RPMI8226 (cell line): ENCODE data around the gene FBXO17.
"Not testable (repeated sequence)": the region's sequence is repeated elsewhere in the genome, so short reads cannot be mapped to it uniquely, and the experiment has no call there.

Experiments
- DNase-seq: peaks from one replicate; pipeline ENCODE4 v3.0.0-alpha.2; 2015

The FBXO17 gene, protein sequence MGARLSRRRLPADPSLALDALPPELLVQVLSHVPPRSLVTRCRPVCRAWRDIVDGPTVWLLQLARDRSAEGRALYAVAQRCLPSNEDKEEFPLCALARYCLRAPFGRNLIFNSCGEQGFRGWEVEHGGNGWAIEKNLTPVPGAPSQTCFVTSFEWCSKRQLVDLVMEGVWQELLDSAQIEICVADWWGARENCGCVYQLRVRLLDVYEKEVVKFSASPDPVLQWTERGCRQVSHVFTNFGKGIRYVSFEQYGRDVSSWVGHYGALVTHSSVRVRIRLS

DNA sequence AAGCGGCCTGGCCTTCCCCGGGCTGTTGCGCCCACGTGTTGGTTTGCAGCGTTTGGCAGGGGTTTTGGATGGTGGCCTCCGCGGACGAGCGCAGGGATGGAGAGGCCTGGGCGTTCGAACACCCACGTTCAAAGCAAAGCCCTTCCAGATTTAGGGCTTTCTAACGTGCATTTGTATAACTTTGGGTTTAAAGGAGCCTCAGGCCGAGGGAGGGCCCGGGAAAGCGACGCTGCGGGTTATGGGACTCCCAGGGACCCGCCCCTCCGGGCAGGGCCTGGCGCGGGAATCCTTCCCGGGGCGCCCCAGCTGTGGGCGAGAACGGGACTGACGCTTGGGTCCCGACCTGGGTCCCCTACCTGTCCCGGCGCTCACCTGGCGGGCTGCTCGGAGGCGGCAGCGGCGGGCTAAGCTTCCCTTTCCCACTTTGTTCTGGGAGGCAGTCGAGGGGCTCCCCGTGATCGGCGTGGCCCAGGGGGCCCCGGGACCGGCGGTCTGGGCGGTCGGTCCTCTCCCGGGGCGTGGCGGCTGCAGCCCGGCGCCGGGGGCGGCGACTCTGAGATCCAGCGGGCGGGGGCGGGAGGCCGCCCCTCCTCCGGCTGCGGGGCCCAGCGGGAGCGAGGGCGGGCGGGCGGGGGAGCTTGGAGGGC lies at the start of gene FBXO17:
TSS of gene FBXO17 (minus strand) at position 529 of the 647 bp plus-strand sequence. CDS start 25,423 bp downstream, outside the sequence.
- DNase-seq = no peak

DNA sequence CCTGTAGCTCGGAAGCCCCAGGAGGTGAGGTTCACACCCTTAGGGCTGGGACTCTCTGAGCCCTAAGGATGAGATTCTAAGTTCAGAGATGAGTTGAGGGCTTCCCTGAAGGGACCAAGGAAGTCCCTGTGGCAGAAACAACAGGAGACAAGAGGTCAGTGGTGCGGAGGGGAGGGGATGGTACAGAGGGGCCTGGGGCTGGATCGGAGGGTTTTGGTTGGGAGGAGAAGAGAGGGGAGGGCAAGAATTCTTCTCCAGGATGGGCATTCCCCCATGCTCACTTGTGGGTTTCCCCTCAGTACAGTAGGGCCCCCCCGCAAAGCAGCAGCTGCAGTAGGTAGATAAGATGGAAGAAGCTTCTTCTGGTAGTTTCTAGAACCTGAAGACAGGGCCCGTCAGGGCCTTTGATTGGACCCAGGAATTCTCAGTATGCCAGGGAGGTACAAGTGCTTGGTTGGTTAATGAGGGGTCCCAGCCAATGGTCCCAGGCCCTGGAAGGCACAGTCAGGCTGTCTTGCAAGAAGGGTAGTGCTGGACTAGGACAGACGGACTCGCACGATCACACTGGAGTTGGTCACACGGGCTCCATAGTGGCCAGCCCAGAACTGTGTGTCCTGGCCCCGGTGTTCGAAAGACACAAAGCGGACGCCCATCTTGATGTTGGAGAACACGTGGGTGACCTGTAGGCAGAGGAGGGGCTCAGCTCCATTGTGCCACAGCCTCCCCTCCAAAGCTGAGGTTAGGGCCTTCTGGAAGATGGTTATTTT lies 49.5 kb upstream of the FBXO17 start:
- DNase-seq = no peak

DNA sequence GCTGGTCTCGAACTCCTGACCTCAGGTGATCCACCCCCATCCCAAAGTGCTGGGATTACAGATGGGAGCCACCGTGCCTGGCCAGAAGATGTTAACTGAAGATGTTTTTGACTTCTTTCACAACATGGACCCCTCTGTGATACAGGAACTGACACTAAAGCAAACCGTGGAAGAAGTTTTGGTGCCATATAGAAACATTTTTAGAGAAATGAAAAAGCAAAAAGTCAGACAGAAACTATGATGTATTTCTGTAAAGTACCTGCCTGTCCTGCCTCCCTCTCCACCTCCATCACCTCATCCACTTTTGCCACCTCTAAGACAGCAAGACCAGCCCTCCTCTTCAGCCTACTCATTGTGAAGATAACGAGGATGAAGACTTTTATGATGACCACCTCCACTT lies 45.5 kb upstream of the FBXO17 start:
- no peak for DNase-seq

DNA sequence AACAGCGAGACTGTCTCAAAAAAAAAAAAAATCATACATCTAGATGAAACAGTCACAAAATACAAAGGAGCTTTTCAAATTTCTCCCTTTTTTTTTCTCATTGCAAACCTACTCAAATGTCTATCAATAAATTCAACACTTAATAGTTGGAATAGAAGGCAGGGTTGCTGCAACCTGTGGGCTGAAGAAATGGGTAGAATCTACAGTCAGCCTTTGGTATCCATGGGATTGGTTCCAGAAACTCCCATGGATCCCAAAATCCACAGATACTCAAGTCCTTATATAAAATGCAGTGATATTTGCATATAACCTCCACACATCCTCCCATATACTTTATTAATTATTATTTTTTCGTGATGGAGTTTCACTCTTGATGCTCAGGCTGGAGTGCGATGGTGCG lies 42.1 kb upstream of the FBXO17 start:
- no peak for DNase-seq

DNA sequence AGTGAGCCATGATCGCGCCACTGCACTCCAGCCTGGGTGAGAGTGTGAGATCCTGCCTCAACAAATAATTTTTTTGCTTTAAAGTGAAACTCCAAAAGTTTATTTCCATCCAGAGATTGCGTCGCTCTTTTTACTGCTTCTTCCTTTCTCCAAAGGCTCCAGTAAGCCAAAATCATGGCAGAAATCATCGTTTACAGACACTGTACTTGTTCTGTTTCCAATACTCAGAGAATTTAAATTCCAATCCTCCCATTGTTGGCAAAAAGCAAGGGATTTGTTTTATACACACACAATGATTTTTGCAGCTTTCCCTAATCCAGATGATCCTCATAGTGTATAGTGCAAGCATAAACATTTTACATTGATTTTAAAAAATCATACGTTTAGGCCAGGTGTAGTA lies 41.5 kb upstream of the FBXO17 start:
- no peak for DNase-seq

DNA sequence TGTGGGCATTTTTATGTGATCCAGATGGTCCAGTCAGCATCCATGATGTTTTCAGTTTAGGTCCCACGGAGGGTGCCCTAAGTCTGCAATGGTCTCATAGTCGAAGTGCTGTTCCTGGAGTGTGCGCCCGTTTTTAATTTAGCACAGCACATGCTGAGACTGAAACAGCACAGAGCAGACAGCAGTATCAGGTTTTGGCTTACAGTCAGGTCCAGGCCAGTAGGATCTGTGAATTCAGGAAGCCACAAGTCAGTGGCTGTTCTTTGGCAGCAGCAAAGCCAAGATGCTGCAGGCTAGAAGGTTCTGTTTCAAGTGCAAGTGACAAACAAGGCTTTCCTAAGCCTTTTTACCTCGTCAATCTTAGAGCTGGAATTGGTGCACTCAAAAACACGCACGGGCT lies 38.5 kb upstream of the FBXO17 start:
- DNase-seq = peak; percentile 9

DNA sequence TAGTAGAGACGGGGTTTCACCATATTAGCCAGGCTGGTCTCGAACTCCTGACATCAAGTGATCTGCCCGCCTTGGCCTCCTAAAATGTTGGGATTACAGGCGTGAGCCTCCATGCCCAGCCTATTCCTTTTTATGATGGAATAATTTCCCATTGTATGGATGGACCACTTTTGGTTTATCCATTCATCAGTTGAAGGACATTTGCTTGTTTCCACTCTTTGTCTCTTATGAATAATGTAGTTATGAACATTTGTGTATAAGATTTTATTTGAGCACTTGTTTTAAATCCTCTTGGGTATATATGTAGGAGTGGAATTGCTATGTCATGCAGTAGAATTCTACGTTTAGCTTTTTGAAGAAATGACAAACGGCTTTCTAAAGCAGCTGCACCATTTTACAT lies 33.5 kb upstream of the FBXO17 start:
- DNase-seq = no peak

DNA sequence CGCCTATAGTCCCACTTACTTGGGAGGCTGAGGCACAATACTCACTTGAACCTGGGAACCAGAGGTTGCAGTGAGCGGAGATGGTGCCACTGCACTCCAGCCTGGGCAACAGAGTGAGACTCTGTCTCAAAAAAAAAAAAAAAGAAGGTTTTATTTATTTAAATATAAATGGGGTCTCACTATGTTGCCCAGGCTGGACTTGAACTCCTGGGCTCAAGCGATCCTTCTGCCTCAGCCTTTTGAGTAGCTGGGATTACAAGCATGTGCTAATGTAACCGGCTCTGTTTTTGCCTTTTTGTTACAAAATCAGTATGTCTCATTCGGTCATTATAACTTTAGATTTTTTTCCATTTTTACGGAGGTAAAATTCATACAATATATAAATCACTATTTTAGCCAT lies 32.6 kb upstream of the FBXO17 start:
- DNase-seq = no peak

DNA sequence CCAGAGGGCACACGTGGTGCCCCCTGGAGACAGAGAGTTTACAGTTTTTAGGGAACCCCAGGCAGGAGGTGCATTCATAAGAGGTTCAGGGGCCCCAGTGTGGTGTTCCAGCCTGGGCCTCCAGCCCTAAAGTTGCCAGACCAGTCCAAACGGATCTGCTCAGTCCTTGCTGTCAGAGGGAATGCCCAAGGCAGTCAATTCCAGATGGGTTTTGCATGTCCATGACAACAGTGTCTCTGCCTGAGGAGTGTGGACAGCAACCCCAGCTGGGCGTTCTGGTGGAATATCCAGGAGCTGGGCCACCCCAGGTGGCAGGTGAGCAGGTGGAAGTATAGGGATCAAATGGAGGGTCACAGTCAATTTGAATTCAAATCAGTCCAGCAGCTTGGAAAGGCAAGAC lies 31.6 kb upstream of the FBXO17 start:
- DNase-seq = no peak

DNA sequence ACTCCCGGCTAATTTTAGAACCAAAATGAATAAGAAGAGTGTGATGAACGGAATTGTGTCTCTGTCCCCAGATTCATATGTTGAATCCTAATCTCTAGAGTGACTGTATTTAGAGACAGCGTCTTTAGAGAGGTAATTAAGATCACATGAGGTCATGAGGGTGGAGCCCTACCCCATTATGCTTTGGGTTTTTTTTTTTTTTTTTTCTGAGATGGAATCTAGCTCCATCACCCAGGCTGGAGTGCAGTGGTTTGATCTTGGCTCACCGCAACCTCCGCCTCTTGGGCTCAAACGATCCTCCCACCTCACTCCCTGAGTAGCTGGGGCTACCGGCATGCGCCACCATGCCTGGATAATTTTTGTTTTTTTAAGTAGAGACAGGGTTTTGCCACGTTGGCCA lies 28.9 kb upstream of the FBXO17 start:
- DNase-seq = no peak

DNA sequence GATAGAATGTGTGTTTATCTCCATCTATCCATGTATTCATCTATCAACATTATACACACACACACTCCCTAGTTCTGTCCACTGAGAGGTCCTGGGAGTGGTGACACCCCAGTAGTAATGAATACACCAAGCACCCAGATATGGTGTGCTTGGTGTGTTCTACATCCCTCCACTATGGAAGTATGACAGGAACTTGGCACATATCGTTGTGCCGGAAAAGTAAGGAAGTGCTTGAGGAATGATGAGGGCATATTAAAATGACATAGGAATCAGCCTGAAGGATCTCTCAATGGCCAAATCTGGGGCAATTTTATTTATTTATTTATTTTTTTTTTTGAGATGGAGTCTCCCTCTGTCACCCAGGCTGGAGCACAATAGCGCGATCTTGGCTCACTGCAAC lies 28.3 kb upstream of the FBXO17 start:
- DNase-seq = no peak

DNA sequence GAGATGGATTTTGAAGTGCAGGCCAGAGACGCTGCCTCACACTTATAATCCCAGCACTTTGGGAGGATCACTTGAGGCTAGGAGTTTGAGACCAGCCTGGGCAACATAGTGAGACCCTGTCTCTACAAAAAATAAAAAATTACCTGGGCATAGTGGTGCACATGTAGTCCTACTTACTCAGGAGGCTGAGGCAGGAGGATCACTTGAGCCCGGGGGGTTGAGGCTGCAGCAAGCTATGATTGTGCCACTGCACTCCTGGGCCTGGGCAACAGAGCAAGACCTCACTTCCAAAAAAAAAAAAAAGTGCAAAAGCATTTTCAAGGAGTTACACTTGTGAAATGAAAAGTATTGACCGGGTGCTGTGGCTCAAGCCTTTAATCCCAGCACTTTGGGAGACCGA lies 27.6 kb upstream of the FBXO17 start:
- no peak for DNase-seq

DNA sequence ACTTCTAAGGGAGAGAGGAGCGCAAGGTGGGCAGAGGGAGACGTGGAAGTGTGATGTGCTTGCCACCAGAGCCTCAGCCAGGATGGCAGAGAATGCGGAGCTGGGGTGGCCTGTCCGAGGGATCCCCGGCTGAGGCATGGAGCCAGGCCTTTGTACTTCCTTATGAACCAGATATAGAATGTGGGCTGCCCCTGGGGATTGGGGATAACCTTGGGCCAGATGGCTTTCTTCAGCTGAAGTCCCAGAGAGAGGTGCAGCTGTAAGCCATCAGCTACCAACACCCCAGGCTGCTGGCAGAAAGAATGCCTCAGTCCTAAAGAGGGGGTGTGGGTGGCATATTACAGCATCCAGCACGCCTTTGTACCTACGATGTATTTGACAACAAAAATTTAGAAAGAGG lies 25.5 kb upstream of the FBXO17 start:
- DNase-seq = no peak

DNA sequence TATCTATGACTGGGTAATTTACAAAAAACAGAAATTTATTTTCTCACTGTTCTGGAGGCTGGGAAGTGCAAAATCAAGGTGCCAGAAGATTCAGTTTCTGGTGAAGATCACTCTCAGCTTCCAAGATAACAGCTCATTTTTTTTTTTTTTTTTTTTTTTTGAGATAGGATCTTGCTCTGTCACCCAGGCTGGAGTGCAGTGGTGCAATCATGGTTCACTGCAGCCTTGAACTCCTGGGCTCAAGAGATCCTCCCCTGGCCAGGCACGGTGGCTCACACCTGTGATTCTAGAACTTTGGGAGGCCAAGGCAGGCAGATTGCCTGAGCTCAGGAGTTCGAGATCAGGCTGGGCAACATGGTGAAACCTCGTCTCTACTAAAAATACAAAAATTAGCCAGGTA lies 22.0 kb upstream of the FBXO17 start:
- DNase-seq = not testable (repeated sequence)

DNA sequence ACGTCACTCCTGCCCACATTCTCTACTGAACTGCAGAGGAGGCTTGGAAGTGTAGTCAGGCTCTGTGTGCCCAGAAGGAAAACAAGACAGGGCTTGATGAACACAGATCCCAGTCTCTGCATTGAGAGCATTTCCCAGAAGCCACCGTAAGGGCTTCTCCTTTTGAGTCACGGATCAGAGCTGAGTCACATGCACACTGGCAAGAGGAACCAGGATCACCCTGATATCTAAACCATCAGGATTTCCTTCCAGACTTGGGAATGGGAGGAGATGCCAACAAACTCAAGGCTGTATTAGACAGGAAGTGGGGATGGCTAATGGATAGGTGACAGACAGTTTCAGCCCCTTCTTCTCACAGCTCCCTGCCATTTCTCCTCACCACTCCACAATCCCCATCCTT lies 17.7 kb upstream of the FBXO17 start:
- no peak for DNase-seq

DNA sequence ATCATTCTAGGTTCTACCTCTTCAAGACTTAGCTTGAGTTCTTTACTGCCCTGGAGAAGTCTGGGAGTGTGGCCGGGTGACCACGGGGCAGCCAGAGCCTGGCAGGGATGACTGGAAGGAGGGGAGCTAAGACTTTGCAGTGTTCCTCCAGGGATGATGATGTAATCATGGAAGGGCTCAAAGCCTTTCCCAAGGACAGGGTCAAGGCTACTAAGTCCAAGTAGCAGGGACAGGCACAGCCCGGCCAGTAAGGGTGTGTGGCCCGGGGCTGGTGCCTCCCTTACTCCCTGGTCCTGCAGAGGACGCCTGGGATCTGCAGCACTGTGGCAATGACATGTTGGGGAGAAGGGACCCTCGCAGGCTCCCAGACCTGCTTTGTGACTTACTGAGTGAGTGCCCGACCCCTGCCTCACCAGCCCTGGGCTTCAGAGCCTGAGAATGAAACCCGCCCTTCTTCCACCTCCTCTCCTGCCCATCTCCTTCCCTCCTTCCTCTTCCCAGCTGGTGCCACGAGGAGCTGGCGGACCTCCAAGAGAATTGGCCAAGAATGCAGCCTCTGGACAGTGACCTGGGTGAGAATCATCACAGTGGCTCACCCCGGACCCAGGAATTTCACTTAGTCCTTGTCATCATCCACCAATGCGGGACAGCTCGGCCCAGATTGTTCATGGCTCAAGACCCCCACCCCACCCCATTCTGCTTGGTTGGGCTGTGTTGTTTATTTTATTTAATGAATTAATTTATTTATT lies 15.6 kb upstream of the FBXO17 start:
- no peak for DNase-seq

DNA sequence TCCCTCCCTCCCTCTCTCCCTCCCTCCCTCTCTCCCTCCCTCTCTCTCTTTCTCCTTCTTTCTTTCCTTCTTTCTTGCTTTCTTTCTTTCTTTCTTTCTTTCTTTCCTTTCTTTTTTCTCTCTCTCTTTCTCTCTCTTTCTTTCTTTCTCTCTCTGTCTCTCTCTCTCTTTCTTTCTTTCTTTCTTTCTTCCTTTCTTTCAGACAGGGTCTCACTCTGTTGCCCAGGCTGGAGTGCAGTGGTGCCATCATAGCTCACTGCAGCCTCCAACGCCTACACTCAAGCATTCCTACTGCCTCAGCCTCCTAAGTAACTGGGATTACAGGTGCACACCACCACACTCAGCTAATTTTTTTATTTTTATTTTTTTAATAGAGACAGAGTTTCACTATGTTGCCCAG lies 14.1 kb upstream of the FBXO17 start:
- DNase-seq = not testable (repeated sequence)

DNA sequence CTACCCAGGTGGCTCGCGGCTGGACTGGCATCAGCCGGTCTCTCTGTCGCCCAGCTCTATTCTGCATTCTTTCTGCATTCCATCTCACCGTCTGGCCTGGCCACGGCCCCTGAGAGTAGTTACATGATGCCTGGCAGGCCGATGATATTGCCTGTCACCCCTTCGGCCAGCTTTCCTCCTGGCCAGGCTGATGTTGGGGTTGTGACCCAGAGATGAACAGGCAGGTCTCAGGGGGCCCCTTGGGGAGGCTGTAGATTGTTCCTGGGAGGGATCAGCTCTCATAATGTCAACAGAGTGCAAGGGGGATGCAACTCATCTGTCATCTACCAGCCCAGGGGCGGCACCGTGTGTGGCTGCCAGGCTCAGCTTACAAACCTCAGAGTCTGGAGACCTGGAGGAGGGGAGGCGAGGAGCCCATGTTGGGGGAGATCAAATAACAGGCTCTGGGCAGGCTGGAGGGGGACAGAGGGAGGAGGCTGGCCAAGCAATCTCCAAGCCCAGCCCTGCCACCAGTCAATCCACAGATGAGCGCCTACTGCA lies 13.6 kb upstream of the FBXO17 start:
- DNase-seq = no peak

DNA sequence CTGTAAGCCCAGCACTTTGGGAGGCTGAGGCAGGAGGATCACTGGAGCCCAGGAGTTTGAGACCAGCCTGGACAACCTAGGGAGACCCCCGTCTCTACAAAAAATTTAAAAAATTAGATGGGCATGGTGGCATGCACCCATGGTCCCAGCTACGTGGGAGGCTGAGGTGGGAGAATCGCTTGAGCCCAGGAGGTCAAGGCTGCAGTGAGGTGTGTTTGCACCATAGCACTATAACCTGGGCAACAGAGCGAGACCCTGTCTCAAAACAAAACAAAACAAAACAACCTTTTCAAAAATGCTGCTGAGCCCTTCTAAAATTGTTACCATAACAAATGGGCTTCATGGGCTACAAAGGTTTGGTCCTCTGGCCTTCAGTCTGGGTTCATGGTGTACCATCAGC lies 13.1 kb upstream of the FBXO17 start:
- DNase-seq = not testable (repeated sequence)

DNA sequence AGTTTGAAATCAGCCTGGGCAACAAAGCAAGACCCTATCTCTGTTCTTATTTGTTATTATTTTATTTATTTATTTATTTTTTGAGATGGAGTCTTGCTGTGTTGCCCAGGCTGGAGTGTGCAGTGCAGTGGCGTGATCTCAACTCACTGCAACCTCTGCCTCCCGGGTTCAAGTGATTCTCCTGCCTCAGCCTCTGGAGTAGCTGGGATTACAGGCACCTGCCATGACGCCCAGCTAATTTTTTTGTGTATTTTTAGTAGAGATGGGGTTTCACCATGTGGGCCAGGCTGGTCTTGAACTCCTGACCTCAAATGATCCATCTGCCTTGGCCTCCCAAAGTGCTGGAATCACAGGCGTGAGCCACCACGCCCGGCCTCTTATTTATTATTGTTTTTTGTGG lies 12.2 kb upstream of the FBXO17 start:
- DNase-seq = not testable (repeated sequence)

DNA sequence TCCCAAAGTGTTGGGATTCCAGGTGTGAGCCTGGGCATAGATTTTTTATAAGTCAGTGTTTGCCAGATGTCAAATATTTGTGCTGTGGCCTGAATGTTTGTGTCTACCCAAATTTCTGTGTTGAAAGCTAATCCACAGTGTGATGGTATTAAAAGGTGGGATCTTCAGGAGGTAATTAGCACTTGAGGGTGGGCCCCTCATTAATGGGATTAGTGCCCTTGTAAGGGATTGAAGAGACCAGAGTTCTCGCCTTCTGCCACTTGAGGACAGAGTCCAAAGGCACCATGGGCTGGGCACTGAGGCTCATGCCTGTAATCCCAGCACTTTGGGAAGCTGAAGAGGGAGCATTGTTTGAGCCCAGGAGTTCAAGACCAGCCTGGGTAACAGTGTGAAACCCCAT lies 9.7 kb upstream of the FBXO17 start:
- DNase-seq = no peak

DNA sequence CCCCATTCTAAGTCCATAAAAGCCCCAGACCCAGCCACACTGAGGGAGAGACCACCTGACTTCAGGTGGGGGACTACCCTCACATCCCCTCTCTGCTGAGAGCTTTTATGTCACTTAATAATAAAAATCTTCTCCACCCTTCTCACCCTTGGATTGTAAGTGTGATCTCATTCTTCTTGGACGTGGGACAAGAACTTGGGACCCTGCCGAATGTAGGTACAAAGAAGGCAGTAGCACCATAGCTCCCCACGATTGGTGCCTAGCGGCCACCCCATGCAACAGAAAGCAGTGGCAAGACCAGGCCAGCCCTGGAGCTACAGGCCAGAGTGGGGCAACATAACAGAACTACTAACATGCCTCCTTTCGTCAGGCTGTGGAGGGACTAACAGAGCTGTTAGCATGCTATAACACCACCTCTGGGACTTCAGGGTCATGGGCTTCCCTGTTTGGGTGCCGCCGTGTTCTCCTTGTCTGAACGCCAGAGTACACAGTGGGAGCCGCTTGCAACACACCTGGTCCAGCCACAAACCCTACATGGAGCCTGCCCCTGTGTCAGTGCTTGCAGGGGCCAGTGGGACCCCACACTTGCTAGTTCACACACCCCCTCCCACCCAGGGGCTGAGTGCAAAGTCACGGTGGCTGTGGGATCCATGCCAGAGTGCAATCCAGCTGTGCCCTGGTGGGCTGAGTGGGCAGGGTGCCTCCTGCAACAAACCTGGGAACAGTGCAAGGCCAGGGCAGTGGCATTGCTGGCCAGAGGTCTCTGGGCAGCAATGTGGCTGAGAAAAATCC lies 5.2 kb upstream of the FBXO17 start:
- no peak for DNase-seq
